ENCODE data around the gene CBFA2T3.
"Not testable (repeated sequence)": the region's sequence is repeated elsewhere in the genome, so short reads cannot be mapped to it uniquely, and the experiment has no call there.

Gene CBFA2T3

GRCh38 chr16:88891083-88891482 is 85.9 kb downstream of the CBFA2T3 start:
- DNase-seq (ENCODE audit: low read depth in 2 of 2) = no peak

- not testable (repeated sequence) for DNase-seq (ENCODE audit: low read depth in 2 of 2)
Measured at GRCh38 chr16:88889702-88890352, 87.2 kb downstream of the CBFA2T3 start.

GRCh38 chr16:88888461-88889387 is 88.3 kb downstream of the CBFA2T3 start:
- no peak for DNase-seq (ENCODE audit: low read depth in 2 of 2)

- DNase-seq (ENCODE audit: low read depth in 2 of 2) = no peak
Measured at GRCh38 chr16:88888057-88888456, 89.0 kb downstream of the CBFA2T3 start.

GRCh38 chr16:88886845-88887521 is 90.0 kb downstream of the CBFA2T3 start:
- DNase-seq (ENCODE audit: low read depth in 2 of 2) = no peak

- no peak for DNase-seq (ENCODE audit: low read depth in 2 of 2)
Measured at GRCh38 chr16:88886420-88886844, 90.6 kb downstream of the CBFA2T3 start.

- DNase-seq (ENCODE audit: low read depth in 2 of 2) = no peak
Measured at GRCh38 chr16:88885693-88886280, 91.2 kb downstream of the CBFA2T3 start.

- no peak for DNase-seq (ENCODE audit: low read depth in 2 of 2)
Measured at GRCh38 chr16:88884569-88885271, 92.3 kb downstream of the CBFA2T3 start.

GRCh38 chr16:88883946-88884345 is 93.1 kb downstream of the CBFA2T3 start:
- DNase-seq (ENCODE audit: low read depth in 2 of 2) = no peak

GRCh38 chr16:88883117-88883895 is 93.7 kb downstream of the CBFA2T3 start:
- no peak for DNase-seq (ENCODE audit: low read depth in 2 of 2)

GRCh38 chr16:88882358-88883030 is 94.5 kb downstream of the CBFA2T3 start:
- peak in 1 of 2 donors; percentile 6 for DNase-seq (ENCODE audit: low read depth in 2 of 2)

- no peak for DNase-seq (ENCODE audit: low read depth in 2 of 2)
Measured at GRCh38 chr16:88881675-88882357, 95.2 kb downstream of the CBFA2T3 start.

GRCh38 chr16:88881007-88881615 is 95.9 kb downstream of the CBFA2T3 start:
- DNase-seq (ENCODE audit: low read depth in 2 of 2) = no peak

GRCh38 chr16:88880226-88881006 is 96.6 kb downstream of the CBFA2T3 start:
- DNase-seq (ENCODE audit: low read depth in 2 of 2) = no peak

- no peak for DNase-seq (ENCODE audit: low read depth in 2 of 2)
Measured at GRCh38 chr16:88879788-88880055, 97.3 kb downstream of the CBFA2T3 start.

- DNase-seq (ENCODE audit: low read depth in 2 of 2) = no peak
Measured at GRCh38 chr16:88878967-88879787, 97.8 kb downstream of the CBFA2T3 start.

GRCh38 chr16:88878356-88878755 is 98.7 kb downstream of the CBFA2T3 start:
- DNase-seq (ENCODE audit: low read depth in 2 of 2) = no peak
